MM.1S (cell line): ENCODE measurements around the gene MTMR12.

ENCODE experiments used
- DNase-seq: peaks from one replicate; pipeline ENCODE4 v3.0.0-alpha.2; 2015
- H2AFZ ChIP-seq: fragments of 300-600 bp; sonication (generic); 2 replicates; pipeline ENCODE4 v1.6.0; 2016; ENCODE audit warnings: antibody characterized with exemption, low read length
- H3F3A ChIP-seq: fragments of 300-600 bp; sonication (generic); 2 replicates; pipeline ENCODE4 v1.6.1; 2016; ENCODE audit warnings: mild to moderate bottlenecking, antibody characterized with exemption, low read length, moderate library complexity, mixed read lengths; ENCODE audit not compliant: insufficient read depth
- H3K27ac ChIP-seq: fragments of 300-600 bp; sonication (generic); 2 replicates; pipeline ENCODE4 v1.5.1; 2016; ENCODE audit warnings: mild to moderate bottlenecking, low read length
- H3K27me3 ChIP-seq: fragments of 300-600 bp; sonication (generic); replicated peaks from 2 replicates; pipeline ENCODE4 v1.6.0; 2016; ENCODE audit warnings: low read length; ENCODE audit not compliant: insufficient read depth
- H3K36me3 ChIP-seq: fragments of 300-600 bp; sonication (generic); replicated peaks from 2 replicates; pipeline ENCODE4 v1.6.1; 2016; ENCODE audit warnings: mild to moderate bottlenecking, low read length, mixed read lengths; ENCODE audit not compliant: insufficient read depth
- H3K4me1 ChIP-seq: fragments of 300-600 bp; sonication (generic); 2 replicates; pipeline ENCODE4 v1.6.1; 2016; ENCODE audit warnings: low read length, mixed read lengths
- H3K4me2 ChIP-seq: fragments of 300-600 bp; sonication (generic); 2 replicates; pipeline ENCODE4 v1.6.0; 2016; ENCODE audit warnings: low read depth, low read length
- H3K4me3 ChIP-seq: fragments of 300-600 bp; sonication (generic); 2 replicates; pipeline ENCODE4 v1.5.1; 2016; ENCODE audit warnings: low read length, mixed read lengths
- H3K79me2 ChIP-seq: fragments of 300-600 bp; sonication (generic); 2 replicates; pipeline ENCODE4 v1.6.1; 2016; ENCODE audit warnings: mixed run types, low read length, mixed read lengths
- H3K9ac ChIP-seq: fragments of 300-600 bp; sonication (generic); 2 replicates; pipeline ENCODE4 v1.6.1; 2016; ENCODE audit warnings: low read length, mixed read lengths
- H3K9me2 ChIP-seq: fragments of 300-600 bp; sonication (generic); replicated peaks from 2 replicates; pipeline ENCODE4 v1.6.1; 2016; ENCODE audit warnings: mild to moderate bottlenecking, low read length, mixed read lengths; ENCODE audit not compliant: insufficient read depth
- H3K9me3 ChIP-seq: fragments of 300-600 bp; sonication (generic); replicated peaks from 2 replicates; pipeline ENCODE4 v1.6.1; 2016; ENCODE audit warnings: mild to moderate bottlenecking, low read length, mixed read lengths; ENCODE audit not compliant: insufficient read depth
- H4K20me1 ChIP-seq: fragments of 300-600 bp; sonication (generic); 2 replicates; pipeline ENCODE4 v1.6.1; 2016; ENCODE audit warnings: mild to moderate bottlenecking, low read length, moderate library complexity, mixed read lengths; ENCODE audit not compliant: insufficient read depth
- CTCF ChIP-seq: fragments of 300-600 bp; sonication (generic); IDR thresholded peaks from 2 replicates; pipeline ENCODE4 v1.5.1; 2016; ENCODE audit warnings: antibody characterized with exemption, low read length, mixed read lengths
- EZH2 ChIP-seq: fragments of 300-600 bp; sonication (generic); optimal IDR thresholded peaks from 2 replicates; pipeline ENCODE3; 2017; ENCODE audit warnings: low read depth, mild to moderate bottlenecking, antibody characterized with exemption, low read length, mixed read lengths
- EZH2phosphoT487 ChIP-seq: fragments of 300-600 bp; sonication (generic); IDR thresholded peaks from 2 replicates; pipeline ENCODE4 v1.6.1; 2018; ENCODE audit warnings: antibody characterized with exemption, low read length

The MTMR12 gene

GRCh38 chr5:32358611-32359010 is 45.9 kb upstream of the MTMR12 start:
- Histone ChIP-seq H3K4me2 (no peak overlapping the region), H3K9ac (no peak overlapping the region), H3K36me3 (0 out of 2 replicates have a peak, but pooled peaks cover 6% of the 10 kb centered on the region)

DNA sequence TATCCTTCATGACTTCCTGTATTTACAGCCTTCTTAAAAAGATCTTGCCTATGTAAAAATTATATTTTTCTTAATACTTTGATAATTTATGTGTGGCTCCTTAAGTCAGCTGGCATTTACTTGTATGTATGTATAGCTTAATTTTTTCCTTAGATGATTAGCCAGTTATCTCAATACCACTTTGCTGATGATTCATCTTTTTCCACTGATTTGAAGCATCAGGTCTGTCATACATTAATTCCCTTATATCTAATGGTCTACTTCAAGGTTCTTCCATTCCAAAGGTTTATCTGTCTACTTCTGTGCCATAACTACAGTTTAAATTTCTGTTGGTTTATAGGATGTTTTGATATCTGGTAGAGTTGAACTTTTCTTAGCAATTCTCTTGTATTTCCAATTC is 44.9 kb upstream of the MTMR12 start:
- no peak overlapping the region for H3K4me2 ChIP-seq

More at GRCh38 chr5:32358611-32359010, 45.9 kb upstream of the MTMR12 start:
- Histone ChIP-seq H3K4me3 (no peak overlapping the region), H2AFZ (no peak overlapping the region), H3K27me3 (no peaks in the 10 kb centered on the region), H3K9me3 (no peaks in the 10 kb centered on the region), H3F3A (no peaks in the 10 kb centered on the region), H3K4me1 (no peaks in the 10 kb centered on the region), H3K79me2 (no peaks in the 10 kb centered on the region), H3K9me2 (no peaks in the 10 kb centered on the region), H4K20me1 (no peaks in the 10 kb centered on the region), H3K27ac (no peak overlapping the region)
- DNase-seq = no peak
- TF ChIP-seq CTCF (no peak), EZH2phosphoT487 (no peak), EZH2 (no peak)

DNA sequence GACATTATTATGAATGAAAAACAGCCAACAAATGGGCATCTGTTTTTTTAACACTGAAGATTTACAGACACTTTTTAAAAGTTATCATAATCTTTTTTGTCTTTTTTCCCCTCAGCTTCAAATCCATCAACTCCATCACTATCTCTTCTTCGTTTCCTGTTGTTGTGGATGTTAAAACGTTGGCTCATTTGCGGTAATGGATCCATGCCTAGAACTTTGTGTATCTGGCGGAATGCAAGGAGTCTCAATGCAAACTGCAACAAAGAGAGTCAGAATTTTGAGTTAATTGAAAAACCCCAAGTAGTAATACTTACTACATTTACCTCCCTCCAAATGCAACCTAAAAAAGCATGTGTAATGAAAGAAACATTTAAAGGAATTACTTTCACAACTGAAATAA is 42.9 kb upstream of the MTMR12 start:
- Histone ChIP-seq H3K4me2 (no peak overlapping the region), H3K4me3 (no peak overlapping the region), H4K20me1 (no peaks in the 10 kb centered on the region), H2AFZ (no peak overlapping the region), H3K9ac (no peak overlapping the region), H3K4me1 (no peaks in the 10 kb centered on the region), H3F3A (no peaks in the 10 kb centered on the region), H3K9me2 (no peaks in the 10 kb centered on the region), H3K79me2 (no peaks in the 10 kb centered on the region), H3K36me3 (0 out of 2 replicates have a peak, but pooled peaks cover 6% of the 10 kb centered on the region), H3K9me3 (no peaks in the 10 kb centered on the region), H3K27ac (no peak overlapping the region), H3K27me3 (no peaks in the 10 kb centered on the region)
- DNase-seq = no peak
- TF ChIP-seq EZH2phosphoT487 (no peak), EZH2 (no peak), CTCF (no peak)

More for the DNA sequence above, 44.9 kb upstream of the MTMR12 start:
- Histone ChIP-seq H3K9me2 (no peaks in the 10 kb centered on the region), H4K20me1 (no peaks in the 10 kb centered on the region), H3K4me1 (no peaks in the 10 kb centered on the region), H3K27me3 (no peaks in the 10 kb centered on the region), H2AFZ (no peak overlapping the region), H3K79me2 (no peaks in the 10 kb centered on the region), H3K4me3 (no peak overlapping the region), H3K27ac (no peak overlapping the region), H3F3A (no peaks in the 10 kb centered on the region), H3K9ac (no peak overlapping the region), H3K36me3 (0 out of 2 replicates have a peak, but pooled peaks cover 6% of the 10 kb centered on the region), H3K9me3 (no peaks in the 10 kb centered on the region)
- no peak for DNase-seq
- TF ChIP-seq EZH2 (no peak), EZH2phosphoT487 (no peak), CTCF (no peak)
